K562 (cell line): ENCODE measurements around the gene RDH5. TPM values are rescaled to one million over a fixed set of nuclear protein-coding genes. Genes with fewer than 3 reads are reported as not detected.

ENCODE experiments used
- BCL6 ChIP-seq: fragments of 250-450 bp; sonication (Bioruptor Pico); IDR thresholded peaks from 2 replicates; pipeline ENCODE4 v1.4.0; 2020
- BHLHE40 ChIP-seq: IDR thresholded peaks from 2 replicates; pipeline ENCODE4 v1.6.1; 2011; ENCODE audit warnings: low read length, improper control_type of control experiment
- FUS ChIP-seq: fragments of 200-400 bp; formaldehyde crosslinking; optimal IDR thresholded peaks from 2 replicates; pipeline ENCODE3; 2017; ENCODE audit warnings: low read depth, low read length
- HDAC3 ChIP-seq: fragments of 450-650 bp; IDR thresholded peaks from 2 replicates; pipeline ENCODE4 v1.6.1; 2018; ENCODE audit warnings: borderline replicate concordance, mild to moderate bottlenecking, moderate library complexity; ENCODE audit not compliant: partially characterized antibody
- JUND ChIP-seq, 2 experiments: IDR thresholded peaks; 2 replicates in 1 of 2; 3 replicates in 1 of 2; pipeline ENCODE4 v1.6.1; 2011; ENCODE audit warnings: borderline replicate concordance in 2 of 2, low read depth in 2 of 2, low read length in 2 of 2, improper control_type of control experiment in 1 of 2, missing biosample characterization in 1 of 2, missing genetic modification characterization in 1 of 2, missing genetic modification reagents in 1 of 2
- MAFG ChIP-seq: fragments of 450-650 bp; conservative IDR thresholded peaks from 2 replicates; pipeline ENCODE4 v1.6.1; 2016; ENCODE audit warnings: missing genetic modification characterization, missing compliant biosample characterization
- MEF2D ChIP-seq: conservative IDR thresholded peaks from 2 replicates; pipeline ENCODE4 v1.6.1; 2016; ENCODE audit warnings: low read depth, missing genetic modification characterization, missing compliant biosample characterization
- NEUROD1 ChIP-seq: fragments of 150-350 bp; IDR thresholded peaks from 2 replicates; pipeline ENCODE4 v1.6.1; 2014; ENCODE audit warnings: borderline replicate concordance, low read length, low read depth; ENCODE audit not compliant: partially characterized antibody
- OTX1 ChIP-seq: fragments of 450-650 bp; formaldehyde crosslinking; IDR thresholded peaks from 2 replicates; pipeline ENCODE4 v1.4.0; 2022; ENCODE audit warnings: mild to moderate bottlenecking
- PHB2 ChIP-seq: fragments of 450-650 bp; IDR thresholded peaks from 2 replicates; pipeline ENCODE4 v1.6.1; 2017; ENCODE audit warnings: low read depth
- POLR2H ChIP-seq: IDR thresholded peaks from 2 replicates; pipeline ENCODE4 v1.6.1; 2016; ENCODE audit warnings: missing genetic modification characterization, low read depth, mild to moderate bottlenecking, control low read depth, missing compliant biosample characterization, moderate library complexity
- POLR3A ChIP-seq: IDR thresholded peaks from 2 replicates; pipeline ENCODE4 v1.6.1; 2011; ENCODE audit warnings: borderline replicate concordance, mild to moderate bottlenecking, moderate library complexity; ENCODE audit not compliant: insufficient read length, insufficient read depth; ENCODE audit errors: extremely low read depth
- RAD51 ChIP-seq: fragments of 450-650 bp; IDR thresholded peaks from 2 replicates; pipeline ENCODE4 v1.7.1; 2016; ENCODE audit warnings: low read depth, mild to moderate bottlenecking, borderline replicate concordance
- SMAD4 ChIP-seq: fragments of 250-450 bp; sonication (Bioruptor Pico); conservative IDR thresholded peaks from 2 replicates; pipeline ENCODE4 v1.8.0; 2021; ENCODE audit warnings: inconsistent platforms, mild to moderate bottlenecking, moderate library complexity
- SMC3 ChIP-seq: conservative IDR thresholded peaks from 2 replicates; pipeline ENCODE4 v1.6.1; 2011; ENCODE audit warnings: low read depth, low read length, improper control_type of control experiment; ENCODE audit not compliant: insufficient read depth
- ZNF707 ChIP-seq: fragments of 250-450 bp; sonication (Bioruptor Pico); conservative IDR thresholded peaks from 2 replicates; pipeline ENCODE4 v1.8.0; 2022; ENCODE audit warnings: inconsistent platforms, mild to moderate bottlenecking, moderate library complexity
- ZNF79 ChIP-seq: fragments of 250-450 bp; sonication (Bioruptor Pico); IDR thresholded peaks from 2 replicates; pipeline ENCODE4 v1.4.0; 2020; ENCODE audit warnings: low read depth, mild to moderate bottlenecking, moderate library complexity
- polyA plus RNA-seq, 8 experiments: library from polyadenylated mRNA; depleted of rRNA in 4 of 8; stranded (reverse) in 5 of 8; unstranded in 3 of 8; fragments of >200 nt; fragmentation: Nextera tagmentation in 2 of 8; fragmentation: Illumina TruSeq in 1 of 8; extraction: Ambion mirVana in 2 of 8; extraction: Trizol in 1 of 8; gene quantifications; 2 replicates each; pipeline versions ENCODE4 v1.2.1 to v1.2.3, GENCODE V29; 2011 to 2014; ENCODE audit warnings: inconsistent platforms in 1 of 8, missing spikeins in 1 of 8
- total RNA-seq, 7 experiments: library from RNA; depleted of rRNA in 6 of 7; stranded (reverse); fragments of >200 nt in 6 of 7; fragmentation: Illumina TruSeq in 2 of 7; extraction: Trizol in 2 of 7; gene quantifications; 2 replicates each; pipeline versions ENCODE4 v1.2.1 to v1.2.3, GENCODE V29; 2011 to 2021; ENCODE audit warnings: low replicate concordance in 1 of 7
- TF ChIP-seq, protein P1 (sequence below): sonication (generic); formaldehyde crosslinking; IDR thresholded peaks from 2 replicates; pipeline ENCODE4 v1.9.0; 2022; ENCODE audit warnings: mild to moderate bottlenecking, missing genetic modification reagents
- TF ChIP-seq, protein P2 (sequence below): fragments of 450-650 bp; IDR thresholded peaks from 2 replicates; pipeline ENCODE4 v1.6.1; 2014; ENCODE audit warnings: low read depth, mild to moderate bottlenecking, moderate library complexity, borderline replicate concordance
- TF ChIP-seq, protein P3 (sequence below): sonication (generic); formaldehyde crosslinking; IDR thresholded peaks from 2 replicates; pipeline ENCODE4 v1.8.0; 2022; ENCODE audit warnings: mild to moderate bottlenecking, low read depth, missing genetic modification reagents
- TF ChIP-seq, protein P4 (sequence below): fragments of 250-450 bp; sonication (Bioruptor Pico); IDR thresholded peaks from 2 replicates; pipeline ENCODE4 v1.5.0; 2021

The RDH5 gene
- total and polyA plus RNA-seq, 9 of the 15 experiments (the other 6 are each of a cell fraction or from before 2014, with no cell fraction given), result 0.28 to 2.0 (median 1.1) TPM; not detected in 1

DNA sequence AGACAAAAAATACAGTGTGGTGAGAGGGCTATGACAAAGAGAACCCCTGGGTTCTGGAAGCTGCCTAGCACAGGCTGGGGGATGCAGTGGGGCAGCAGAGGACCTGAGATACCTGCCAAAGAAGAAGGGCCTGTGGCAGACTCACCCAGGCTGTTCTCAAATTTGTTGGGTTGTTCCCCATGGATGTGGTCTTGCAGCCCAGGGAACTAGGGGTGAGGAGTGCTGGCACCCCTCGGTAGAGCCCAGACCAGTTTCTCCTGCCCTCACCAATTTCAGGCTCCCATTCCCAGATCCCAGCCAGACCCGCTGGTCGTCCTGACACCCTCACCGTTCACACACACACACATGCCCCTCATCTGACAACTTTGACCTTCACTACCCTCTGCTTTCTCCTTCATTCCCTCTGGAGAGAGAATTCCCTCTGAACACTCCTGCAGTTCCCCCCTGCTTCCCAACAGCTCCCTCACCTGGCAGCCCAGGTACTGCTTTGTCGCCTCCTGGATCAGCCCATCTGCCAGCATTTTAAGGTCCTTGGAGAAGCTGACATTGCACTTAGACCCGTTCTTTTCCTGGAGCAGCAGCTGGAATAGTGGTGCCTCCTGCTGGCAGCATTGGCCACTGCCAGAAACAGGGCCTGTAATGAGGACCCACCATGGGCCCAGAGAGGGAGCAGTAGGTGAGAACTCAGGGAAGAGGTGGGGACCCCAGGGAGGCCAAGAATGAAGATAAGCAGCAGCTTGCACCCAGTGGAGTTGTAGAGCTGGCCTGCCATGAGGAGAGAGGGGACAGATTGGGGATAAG is 16.8 kb downstream of the RDH5 start (continued):
- TF ChIP-seq JUND (IDR thresholded peaks at IDR 0.05; ENCODE audit: borderline replicate concordance, low read depth, low read length) (peak; percentile 70), JUND (tag; IDR thresholded peaks at IDR 0.05; ENCODE audit: borderline replicate concordance, low read depth, low read length) (no peak; the same call in 2 of the 3 replicates), MAFG (tag) (peak; percentile 69), POLR3A (no peak), PHB2 (no peak), HDAC3 (no peak), RAD51 (no peak), BHLHE40 (no peak), OTX1 (CRISPR knock-in tag) (no peak), NEUROD1 (no peak), POLR2H (tag) (no peak), FUS (no peak), SMC3 (peak; percentile 77), ZNF707 (CRISPR knock-in tag) (no peak), BCL6 (CRISPR knock-in tag) (no peak), SMAD4 (CRISPR knock-in tag) (no peak), MEF2D (tag) (no peak), ZNF79 (no peak)
- TF ChIP-seq, protein P1, sequence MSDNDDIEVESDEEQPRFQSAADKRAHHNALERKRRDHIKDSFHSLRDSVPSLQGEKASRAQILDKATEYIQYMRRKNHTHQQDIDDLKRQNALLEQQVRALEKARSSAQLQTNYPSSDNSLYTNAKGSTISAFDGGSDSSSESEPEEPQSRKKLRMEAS (CRISPR knock-in tag), result peak; percentile 20; the same call in 1 of the 2 replicates
- TF ChIP-seq, protein P2, sequence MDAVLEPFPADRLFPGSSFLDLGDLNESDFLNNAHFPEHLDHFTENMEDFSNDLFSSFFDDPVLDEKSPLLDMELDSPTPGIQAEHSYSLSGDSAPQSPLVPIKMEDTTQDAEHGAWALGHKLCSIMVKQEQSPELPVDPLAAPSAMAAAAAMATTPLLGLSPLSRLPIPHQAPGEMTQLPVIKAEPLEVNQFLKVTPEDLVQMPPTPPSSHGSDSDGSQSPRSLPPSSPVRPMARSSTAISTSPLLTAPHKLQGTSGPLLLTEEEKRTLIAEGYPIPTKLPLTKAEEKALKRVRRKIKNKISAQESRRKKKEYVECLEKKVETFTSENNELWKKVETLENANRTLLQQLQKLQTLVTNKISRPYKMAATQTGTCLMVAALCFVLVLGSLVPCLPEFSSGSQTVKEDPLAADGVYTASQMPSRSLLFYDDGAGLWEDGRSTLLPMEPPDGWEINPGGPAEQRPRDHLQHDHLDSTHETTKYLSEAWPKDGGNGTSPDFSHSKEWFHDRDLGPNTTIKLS, result no peak
- TF ChIP-seq, protein P3, sequence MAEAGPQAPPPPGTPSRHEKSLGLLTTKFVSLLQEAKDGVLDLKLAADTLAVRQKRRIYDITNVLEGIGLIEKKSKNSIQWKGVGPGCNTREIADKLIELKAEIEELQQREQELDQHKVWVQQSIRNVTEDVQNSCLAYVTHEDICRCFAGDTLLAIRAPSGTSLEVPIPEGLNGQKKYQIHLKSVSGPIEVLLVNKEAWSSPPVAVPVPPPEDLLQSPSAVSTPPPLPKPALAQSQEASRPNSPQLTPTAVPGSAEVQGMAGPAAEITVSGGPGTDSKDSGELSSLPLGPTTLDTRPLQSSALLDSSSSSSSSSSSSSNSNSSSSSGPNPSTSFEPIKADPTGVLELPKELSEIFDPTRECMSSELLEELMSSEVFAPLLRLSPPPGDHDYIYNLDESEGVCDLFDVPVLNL, result no peak
- TF ChIP-seq, protein P4, sequence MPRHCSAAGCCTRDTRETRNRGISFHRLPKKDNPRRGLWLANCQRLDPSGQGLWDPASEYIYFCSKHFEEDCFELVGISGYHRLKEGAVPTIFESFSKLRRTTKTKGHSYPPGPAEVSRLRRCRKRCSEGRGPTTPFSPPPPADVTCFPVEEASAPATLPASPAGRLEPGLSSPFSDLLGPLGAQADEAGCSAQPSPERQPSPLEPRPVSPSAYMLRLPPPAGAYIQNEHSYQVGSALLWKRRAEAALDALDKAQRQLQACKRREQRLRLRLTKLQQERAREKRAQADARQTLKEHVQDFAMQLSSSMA (CRISPR knock-in tag), result no peak
